Cerebellar cortex (tissue), 1 donor: ENCODE measurements around the gene CRTAC1.

Source experiments
- DNase-seq: peaks from one replicate; pipeline ENCODE4 v3.0.0-alpha.2; 2015; ENCODE audit warnings: low spot score

CRTAC1 gene

GRCh38 chr10:97974526-97975525 is 55.6 kb downstream of the CRTAC1 start:
- DNase-seq, result peak; percentile 16

GRCh38 chr10:97974100-97974499 is 56.3 kb downstream of the CRTAC1 start:
- peak; percentile 28 for DNase-seq

DNA sequence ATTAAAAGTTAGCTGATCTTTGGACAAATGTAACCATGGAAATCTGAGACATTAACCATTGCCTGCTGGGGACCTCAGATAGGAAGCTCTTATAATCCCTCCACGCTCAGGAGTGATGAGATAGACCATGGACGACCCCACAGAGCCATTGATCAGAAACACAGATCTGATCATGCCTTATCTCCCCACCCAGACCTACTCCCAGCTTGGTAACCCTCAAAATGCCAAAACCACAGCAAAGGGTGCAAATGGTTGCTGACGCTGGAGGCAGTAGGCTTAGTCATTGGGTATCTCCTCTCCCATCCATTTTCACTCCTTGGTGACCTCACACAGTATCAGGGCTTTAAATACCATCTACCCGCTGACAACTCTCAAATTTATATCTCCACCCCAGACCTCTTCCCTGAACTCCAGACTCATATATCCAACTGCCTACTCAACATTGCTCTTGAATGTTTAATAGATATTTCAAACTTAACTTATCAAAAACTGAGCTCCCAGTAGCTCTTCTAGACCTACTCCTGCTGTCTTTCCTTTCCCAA is 60.8 kb downstream of the CRTAC1 start:
- no peak for DNase-seq

DNA sequence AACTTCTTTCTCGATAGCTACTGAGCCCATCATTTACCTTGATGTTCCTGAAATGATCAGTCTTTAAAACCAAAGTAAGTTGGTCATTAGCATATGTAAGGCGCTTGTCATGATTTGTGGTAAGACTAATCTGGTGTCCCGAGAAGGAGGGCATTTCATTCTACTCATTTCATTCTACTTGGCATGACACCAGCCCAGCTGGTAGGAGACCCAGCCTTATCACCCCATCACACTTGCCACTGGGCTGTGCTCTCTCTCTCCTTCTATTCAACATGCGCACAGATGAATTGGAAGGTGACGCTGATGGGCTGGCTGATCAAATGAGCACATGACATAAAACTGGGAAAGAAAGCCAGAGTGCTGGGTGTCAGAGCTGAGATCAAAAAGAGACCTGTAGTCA is 65.7 kb downstream of the CRTAC1 start:
- DNase-seq, result no peak

DNA sequence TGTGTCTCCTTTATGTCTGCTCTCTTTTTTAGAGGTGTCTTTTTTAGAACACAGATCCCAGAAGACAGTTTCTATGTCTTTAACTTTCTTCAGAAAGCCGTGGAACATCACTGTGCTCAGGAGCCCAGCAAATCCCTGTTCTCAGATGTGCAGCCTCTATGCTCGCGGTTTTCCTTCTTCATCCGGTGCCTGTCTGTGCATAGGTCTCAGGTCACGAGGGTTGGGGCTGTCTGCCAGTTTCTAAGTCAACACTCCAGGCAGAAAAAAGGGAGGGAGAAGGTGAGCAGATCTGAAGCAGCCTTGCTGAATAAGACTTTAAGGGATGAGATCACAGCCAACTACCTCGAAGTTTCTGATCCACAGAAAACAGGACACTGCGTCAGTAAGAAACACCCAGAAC is 68.5 kb downstream of the CRTAC1 start:
- DNase-seq, result peak; percentile 22

DNA sequence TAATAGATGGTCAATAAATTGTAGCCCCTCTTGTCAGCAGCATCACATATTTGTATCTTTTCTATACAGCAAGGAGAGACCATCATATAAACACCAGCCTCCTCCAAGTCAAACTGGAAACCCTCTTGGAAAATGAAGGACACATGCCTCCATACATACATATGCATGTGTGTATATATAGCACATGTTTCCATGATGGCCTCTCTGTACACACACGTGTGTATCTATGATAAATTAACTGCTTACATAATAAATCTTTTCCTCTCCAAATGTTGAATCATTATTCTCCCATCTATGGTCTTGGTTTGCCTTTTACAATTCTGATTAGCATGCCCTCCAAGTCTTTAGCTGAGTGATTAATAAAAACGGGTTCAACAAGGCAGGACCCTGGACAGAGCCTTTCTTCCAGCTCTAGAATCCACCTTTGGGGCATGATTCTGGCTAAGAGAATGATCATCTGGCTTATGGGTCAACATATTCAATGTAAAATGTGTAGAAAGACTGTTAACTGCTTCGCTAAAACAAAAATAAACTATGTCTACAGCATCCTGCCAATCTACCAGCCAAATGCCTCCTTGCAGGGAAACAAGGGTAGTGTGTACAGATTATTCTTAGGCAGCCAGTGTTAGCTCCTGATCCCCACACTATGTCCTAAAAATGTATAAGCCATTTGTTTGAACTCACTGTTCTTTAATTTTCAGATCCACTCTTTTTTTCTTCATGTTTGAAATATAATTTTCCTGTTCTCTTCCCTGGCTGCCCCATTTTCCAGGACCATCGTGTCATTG is 70.0 kb downstream of the CRTAC1 start:
- DNase-seq, result no peak

DNA sequence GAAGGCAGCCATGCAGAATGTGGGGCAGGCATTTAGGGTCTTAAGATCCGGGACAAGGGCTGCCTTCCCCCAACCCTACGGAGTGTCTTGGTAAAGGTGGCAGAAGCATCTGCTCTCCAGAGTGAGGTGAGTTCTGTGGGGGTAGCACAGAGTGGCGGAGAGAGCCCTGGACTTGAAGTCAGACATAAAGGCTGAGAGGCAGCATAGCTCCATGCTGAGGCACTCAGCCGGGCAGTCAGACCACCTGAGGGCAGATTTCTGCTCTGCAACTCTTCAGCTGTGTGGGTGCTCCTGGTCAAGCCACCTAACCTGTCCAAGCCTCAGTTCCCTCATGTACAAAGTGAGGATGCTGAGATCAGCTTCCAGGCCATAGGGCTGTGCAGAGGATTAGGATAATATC is 81.0 kb downstream of the CRTAC1 start:
- DNase-seq, result no peak

DNA sequence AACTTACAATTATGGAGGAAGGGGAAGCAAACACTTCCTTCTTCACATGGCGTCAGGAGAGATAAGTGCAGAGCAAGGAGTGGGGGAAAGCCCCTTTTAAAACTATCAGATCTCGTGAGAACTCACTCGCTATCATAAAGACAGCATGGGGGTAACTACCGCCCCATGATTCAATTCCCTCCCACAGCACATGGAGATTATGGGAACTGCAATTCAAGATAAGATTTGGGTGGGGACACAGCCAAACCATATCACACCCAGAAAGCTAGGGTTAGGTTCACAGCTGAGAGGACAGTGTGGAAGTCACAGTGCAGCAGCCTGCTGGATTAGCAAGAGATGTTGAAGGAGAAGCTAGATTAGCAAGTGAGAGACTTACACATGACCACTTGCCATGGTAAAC is 81.6 kb downstream of the CRTAC1 start:
- no peak for DNase-seq

DNA sequence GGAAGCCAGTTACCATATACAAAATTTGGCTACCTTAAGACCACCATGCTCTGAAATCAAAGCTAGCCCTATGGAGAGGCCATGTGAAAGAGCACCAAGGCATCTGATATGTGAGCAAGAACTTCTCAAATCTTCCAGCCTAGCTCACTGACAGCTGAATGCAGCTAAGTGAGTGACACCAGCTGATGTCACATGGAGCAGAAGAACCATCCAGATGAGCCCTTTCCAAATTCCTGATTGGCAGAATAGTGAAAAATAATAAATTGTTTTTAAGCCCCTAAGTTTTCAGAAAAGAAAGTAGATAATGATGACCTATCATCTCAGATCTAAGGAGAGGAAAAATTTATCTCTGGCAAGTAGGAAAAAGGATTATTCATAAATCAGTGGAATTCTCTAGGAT is 85.6 kb downstream of the CRTAC1 start:
- DNase-seq, result no peak

GRCh38 chr10:97943294-97943693 is 87.1 kb downstream of the CRTAC1 start:
- DNase-seq, result no peak

DNA sequence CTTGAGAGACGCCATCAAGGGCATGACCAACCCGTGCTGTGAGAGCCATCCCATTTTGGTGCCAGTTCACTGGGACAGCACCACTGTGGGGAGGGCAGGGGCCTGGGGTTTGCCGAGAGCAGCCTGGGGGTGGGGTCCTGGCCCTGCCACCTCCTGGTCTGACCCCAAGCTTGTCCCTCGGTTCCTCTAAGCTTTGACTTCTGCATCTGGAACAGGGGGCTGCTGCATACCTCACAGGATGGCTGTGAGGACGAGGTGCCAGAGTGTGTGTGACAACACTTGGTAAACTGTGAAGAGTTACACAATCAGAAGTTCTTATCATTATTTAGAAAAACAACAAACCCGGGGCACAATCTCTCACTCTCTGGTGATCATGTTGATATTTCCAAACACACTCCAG is 89.9 kb downstream of the CRTAC1 start:
- DNase-seq, result no peak

DNA sequence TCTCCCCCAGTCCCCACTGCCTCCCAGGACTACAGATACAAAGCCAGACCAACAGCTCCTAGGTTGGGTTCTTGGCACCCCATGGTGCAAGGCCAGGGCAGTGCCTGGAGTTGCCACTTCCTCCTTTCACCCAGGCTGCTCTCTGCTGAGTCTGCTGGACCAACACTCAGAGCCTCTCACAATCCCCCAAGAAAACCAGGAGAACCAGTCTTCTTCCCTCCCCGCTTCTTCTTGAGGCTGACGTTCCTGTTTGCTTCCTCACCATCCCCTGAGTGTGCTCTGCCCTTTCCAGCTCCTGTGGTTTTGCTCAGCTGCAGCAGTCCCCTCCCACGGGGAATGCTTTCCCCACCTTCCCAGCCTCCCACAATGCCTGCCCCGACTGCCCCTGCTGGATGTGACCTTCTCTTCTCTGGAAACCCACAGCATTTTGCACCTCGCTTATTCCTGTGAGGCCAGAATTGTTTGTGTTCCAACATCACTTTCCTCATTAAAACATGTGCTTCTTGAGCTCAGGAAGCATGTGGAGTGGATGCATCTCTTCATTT is 90.9 kb downstream of the CRTAC1 start:
- no peak for DNase-seq

DNA sequence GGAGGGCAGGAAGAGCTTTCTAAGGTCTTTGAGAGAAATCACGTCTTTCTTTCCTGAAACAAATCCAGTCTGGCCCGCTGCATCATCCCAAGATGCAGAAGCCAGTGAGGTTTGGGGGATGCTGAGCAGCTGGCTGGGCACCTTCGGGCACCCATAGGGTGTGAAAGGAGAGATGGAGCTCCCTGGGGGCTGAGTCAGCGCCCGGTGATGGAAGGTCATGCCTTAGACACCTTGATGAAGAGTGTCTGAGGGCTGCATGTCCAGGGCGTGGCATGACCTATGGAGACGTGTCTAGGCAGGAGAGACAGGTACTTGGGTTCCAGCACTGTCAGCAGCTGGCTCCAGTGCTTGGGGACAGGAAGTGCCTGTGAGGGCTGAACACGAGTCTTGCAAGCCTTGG is 92.5 kb downstream of the CRTAC1 start:
- no peak for DNase-seq

- no peak for DNase-seq
These were observed 93.4 kb downstream of the CRTAC1 start for GRCh38 chr10:97937054-97937453.

- DNase-seq, result no peak
These were observed 94.3 kb downstream of the CRTAC1 start for GRCh38 chr10:97936126-97936525.

- DNase-seq, result no peak
These were observed 97.4 kb downstream of the CRTAC1 start for GRCh38 chr10:97932932-97933530.

GRCh38 chr10:97931041-97931440 is 99.4 kb downstream of the CRTAC1 start:
- no peak for DNase-seq

DNA sequence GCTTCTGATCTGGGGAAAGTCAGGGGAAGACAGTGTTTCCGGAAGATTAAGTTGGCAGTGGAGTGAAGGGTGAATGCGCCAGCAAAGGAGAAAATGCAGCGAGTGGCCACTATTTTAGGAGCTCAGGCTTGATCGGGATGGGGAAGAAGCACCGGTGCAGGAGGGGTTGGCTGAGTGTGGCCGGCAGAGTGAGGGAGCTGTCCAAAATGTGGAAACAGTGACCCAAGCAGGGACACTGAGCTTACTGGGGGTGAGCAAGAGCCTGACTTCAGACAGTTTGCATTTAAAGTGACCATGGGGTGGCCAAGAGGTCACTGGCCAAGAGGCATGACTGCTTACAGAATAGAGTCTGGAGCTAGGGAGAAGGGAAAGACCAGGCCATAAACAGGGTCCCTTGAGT is 101.5 kb downstream of the CRTAC1 start:
- no peak for DNase-seq

DNA sequence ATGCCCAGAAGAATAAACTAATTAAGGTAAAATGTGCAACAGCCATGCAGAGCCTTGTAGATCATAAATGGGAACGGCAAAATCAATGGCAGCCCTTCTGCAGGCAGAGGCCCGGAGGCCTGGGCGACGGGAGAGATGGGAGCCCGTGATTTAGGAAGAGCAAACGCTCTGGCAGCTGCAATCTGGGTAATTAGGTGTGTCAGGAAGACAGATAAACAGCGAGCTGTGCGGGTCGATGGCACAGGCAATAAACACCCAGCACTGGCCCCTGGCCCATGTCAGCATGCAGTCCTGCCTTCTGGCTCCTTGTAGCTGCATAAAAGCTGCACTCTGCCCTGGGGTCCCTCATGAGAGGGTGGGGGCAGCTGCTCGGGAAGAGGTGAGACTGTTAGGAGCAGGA is 102.8 kb downstream of the CRTAC1 start:
- no peak for DNase-seq

DNA sequence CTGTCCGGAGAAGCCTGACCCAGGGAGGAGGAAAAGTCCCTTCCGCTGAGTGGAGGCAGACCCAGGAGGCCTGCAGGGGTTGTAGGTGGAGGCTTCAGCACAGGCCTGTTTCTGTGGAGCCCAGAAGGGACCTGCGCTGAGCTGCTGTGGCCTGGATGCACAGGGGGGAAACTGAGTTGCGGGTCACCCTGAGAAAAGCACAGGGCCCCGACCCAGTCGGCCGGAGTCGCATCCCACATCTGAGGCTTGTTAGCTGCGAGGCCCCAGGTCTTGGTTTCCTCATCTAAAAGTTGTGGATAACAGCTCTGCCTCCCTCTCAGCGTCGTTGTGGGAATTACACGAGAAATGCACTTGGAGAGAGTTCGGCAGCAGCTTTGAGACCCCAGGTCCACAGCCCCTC is 104.4 kb downstream of the CRTAC1 start:
- DNase-seq, result no peak

DNA sequence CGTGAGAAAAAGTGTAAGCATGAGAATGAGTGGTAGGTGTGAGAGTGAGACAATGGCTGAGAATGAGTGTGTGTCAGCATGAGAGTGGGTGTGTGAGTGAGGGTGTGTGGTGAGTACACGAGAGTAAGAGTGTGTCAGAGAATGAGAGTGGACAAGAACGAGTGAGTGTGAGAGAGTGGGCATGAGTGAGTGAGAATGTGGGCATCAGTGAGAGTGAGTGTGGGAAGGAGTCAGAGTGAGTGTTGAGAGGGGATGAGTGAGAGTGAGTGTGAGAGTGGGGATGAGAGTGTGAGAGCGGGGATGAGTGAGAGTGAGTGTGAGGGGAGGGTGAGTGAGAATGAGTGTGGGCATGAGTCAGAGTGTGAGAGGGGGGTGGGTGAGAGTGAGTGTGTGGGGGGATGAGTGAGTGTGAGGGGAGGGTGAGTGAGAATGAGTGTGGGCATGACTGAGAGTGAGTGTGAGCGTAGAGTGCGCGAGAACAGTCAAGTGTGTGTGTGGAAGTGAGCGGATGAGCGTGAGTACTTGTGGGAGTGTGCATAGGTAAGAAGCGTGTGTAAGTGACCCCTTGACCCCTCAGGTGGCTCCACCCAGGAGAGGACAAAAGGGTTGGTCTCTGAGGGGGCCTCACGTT is 105.0 kb downstream of the CRTAC1 start:
- DNase-seq, result no peak

- DNase-seq, result no peak
These were observed 105.7 kb downstream of the CRTAC1 start for GRCh38 chr10:97924678-97925077.
